NCI-H2107 (cell line): ENCODE data around the gene DHX38.
"Not testable (repeated sequence)": the region's sequence is repeated elsewhere in the genome, so short reads cannot be mapped to it uniquely, and the experiment has no call there.

Source experiments
- DNase-seq: peaks from one replicate; lab custom pipeline; 2025; lab: John Stamatoyannopoulos, UW

The DHX38 gene

DNA sequence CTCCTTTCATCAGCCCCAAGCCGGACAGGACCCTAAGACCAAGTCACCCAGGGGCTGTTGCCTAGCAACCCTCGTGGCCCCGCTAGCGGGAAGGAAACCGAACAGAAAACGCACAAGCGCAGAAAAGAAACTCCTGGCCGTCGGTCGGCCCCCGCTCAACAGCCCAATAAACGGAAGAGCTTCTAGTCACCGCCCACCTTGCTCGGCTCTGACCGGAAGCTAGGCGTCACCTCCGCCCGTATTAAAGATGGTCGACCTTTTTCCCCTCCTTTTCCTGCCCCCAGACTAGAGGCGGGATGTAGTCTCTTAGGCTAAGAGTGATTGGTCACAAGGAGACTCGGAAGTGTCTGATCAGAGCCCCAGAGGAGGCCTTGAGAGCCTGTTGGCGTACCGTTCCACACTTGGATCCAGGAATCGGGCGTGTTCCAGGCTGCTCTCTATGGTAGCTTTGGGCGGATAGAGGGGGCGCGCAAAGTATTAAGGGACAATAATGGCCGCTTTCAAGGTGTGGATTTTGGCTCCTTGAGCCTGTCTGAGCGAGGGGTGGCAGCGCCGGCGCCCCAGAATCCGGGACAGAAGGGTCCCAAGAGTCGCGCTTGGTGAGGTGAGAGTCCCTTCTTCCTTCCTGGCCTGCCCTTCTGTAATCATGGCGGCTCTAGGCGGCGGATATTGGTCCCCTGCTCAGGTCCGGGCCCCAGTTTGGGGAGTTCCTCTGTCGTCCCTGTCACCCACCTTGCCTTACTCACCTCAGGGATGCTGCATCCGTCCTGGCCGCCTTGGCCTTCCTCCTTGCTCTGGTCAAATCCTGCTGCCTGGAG lies at the start of gene DHX38, which contains the start of gene TXNL4B:
Gene DHX38, plus strand, starts transcription at position 400 of the 818 bp plus-strand sequence. CDS start 2,311 bp downstream, outside the sequence.
Gene TXNL4B, minus strand, starts transcription at position 173 of the 818 bp plus-strand sequence. CDS start 2,871 bp downstream, outside the sequence.
- peak; percentile 90 for DNase-seq

DNA sequence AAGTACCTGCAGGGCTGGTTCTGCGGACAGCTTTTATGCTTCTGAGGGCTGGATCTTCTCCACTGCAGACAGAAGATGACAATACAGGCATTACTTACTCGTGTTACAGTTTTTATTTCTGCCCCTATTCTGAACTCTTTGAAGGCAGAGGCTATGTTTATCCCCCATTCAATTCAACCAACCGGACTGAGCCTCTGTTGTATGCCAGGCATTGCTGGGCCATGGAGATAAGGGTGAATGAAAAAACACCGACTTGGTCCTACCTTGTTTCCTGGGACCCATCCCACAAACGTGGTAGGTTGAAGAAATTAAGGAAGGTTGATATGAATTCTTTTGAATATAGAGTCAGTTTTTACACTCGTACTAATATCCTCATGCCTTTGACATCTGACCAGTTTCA lies 49.4 kb upstream of the DHX38 start:
- DNase-seq, result no peak

DNA sequence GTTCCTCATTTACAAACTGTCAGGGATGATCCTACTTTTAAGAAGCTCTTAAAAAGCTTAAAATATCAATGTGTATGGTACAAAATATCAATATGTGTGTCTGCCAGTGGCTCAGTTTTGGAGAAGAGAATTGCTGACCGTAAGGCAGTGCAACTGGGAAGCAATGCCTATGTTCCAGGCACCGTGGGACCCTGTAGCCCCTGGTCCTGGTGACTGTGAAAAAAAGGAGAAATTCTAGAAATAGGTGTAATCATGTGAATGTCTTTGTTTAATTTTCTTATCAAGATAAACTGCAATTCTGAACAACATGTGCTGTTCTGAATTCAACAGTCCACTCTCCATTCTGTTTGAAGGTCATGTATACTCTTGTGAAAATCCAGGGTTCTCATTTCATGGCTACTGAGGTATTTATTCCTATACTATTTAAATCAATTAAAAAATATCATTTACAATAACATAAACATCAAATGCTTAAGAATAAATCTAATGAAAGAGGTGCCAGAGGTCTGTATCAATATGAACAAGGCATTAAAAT lies 48.8 kb upstream of the DHX38 start:
- no peak for DNase-seq

DNA sequence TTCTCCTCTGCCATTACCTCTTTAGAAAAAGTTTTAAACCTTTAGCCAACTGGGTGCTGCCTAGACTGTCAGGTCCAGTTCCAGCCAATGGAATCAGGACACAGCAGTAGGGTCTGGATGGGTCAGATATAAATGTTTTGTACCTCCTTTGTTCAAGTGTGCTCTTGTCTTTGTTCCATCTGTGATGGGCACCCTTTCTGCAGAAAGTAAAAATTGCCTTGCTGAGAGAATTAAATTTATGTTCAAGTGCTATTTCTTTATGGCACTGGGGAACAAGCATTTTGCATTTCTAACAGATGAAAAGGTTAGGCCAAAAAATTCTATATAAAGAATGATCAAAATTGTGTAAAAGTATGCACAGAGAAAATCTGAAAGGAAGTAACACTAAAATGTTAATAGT lies 44.5 kb upstream of the DHX38 start:
- no peak for DNase-seq

DNA sequence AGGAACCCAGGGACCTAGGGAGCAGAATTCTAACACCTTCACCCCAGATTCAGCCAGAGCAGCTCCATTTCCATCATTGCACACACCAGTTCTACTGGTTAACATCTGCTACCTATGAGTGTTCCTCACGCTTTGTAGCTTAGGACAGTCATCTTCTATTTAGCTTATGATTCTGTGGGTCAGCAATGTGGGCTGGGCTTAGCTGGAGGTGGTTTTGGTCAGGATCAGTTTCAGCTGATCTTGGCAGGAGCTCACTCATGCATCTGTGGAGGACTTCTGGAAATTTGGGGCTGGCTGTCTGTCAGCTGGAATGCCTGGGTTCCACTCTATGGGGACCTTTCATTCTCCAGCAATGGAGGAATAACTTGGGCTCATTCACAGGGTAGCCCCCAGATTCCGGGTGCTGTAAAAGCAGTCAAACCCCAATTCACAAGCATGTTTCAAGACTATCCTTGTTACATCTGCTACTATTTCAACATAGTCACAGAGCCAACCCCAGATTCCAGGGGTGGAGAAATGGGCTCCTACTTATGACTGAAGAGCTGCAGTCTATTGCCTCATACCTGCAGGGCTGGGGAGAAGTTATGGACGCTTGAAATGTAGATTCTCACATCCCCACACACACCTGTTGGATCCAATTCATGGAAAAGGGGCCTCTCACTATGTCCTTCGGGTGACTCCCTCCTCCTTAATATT lies 42.7 kb upstream of the DHX38 start:
- DNase-seq, result no peak

DNA sequence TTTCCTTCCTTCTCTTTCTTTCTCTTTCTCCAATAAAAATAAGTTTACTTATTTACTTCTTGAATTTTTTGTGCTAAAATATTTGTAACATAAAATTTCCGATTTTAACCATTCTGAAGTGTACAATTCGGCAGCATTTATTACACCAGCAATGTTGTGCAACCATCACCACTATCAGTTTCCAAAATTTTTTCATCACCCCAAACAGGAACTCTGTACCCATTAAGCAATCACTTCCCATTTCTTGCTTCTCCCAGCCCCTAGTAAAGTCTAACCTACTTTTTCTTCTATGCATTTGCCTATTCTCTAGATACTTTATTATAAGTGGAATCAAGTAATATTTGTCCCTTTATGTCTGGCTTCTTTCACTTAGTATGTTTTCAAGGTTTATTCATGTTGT lies 41.8 kb upstream of the DHX38 start:
- no peak for DNase-seq

DNA sequence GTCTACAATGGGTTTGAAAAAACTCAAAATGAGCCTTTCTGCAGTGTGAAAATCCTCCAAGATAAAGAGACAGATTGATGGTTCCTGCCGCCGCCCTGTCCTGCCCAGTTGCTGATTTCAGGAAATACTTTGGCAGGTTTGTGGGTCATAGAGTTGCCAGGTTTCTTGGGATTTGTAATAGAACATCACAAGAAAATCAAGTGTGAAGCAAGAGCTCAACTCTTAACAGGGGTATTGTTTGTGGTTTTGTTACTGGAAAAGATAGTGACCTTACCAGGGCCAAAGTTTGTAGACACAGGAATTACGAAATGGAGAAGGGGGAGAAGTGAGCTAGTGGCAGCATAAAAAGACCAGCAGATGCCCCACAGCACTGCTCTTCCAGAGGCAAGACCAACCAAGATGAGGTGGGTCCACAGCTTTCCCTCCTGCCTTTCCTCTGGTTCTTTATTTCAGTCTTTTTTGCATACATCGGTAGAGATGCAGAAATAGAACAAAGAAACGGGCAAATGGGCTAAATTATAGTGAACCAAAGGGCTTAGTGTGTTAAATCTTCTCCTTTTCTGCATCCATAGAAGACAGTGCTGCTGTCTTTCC lies 39.3 kb upstream of the DHX38 start, which contains the start of gene HP:
Gene HP, plus strand, starts transcription at position 252 of the 594 bp plus-strand sequence. Its CDS starts 148 bp downstream, at position 400.
- not testable (repeated sequence) for DNase-seq

DNA sequence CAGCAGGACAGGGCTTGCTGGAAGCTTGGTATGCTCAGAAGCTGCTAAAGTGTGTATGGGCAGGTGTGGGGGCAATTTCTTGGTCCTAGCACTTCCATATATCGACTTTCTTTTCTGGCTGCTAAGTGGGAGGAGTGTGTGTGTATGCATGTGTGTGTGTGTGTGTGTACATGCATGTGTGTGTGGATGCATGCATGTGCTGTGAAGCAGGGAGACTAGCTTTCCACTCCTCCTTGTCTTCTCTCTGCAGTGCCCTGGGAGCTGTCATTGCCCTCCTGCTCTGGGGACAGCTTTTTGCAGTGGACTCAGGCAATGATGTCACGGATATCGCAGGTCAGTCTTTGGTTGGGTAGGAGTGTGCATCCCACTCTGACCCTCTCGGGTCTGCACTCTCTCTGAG lies 37.7 kb upstream of the DHX38 start:
- no peak for DNase-seq

DNA sequence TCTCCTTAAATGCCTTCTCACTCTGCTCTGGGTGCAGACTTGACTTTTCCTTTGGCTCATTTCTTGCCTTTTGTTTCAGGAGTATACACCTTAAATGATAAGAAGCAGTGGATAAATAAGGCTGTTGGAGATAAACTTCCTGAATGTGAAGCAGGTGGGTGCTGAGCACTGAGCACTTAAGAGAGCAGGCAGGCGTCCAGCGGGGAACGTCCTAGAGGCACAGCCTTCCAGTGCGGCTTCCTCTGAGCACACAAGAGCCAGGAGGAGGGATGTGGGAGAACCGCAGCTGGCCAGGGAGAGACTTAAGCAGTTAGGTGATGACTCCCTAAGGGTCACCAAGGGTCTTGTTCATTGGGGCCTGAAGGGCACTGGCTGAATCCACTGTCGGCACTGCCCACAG lies 36.3 kb upstream of the DHX38 start:
- DNase-seq, result not testable (repeated sequence)

DNA sequence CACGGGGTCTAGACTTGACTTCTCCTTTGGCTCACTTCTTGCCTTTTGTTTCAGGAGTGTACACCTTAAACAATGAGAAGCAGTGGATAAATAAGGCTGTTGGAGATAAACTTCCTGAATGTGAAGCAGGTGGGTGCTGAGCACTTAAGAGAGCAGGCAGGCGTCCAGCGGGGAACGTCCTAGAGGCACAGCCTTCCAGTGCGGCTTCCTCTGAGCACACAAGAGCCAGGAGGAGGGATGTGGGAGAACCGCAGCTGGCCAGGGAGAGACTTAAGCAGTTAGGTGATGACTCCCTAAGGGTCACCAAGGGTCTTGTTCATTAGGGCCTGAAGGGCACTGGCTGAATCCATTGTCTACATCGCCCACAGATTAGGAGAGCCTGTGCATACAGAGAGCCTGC lies 34.6 kb upstream of the DHX38 start:
- DNase-seq, result not testable (repeated sequence)

DNA sequence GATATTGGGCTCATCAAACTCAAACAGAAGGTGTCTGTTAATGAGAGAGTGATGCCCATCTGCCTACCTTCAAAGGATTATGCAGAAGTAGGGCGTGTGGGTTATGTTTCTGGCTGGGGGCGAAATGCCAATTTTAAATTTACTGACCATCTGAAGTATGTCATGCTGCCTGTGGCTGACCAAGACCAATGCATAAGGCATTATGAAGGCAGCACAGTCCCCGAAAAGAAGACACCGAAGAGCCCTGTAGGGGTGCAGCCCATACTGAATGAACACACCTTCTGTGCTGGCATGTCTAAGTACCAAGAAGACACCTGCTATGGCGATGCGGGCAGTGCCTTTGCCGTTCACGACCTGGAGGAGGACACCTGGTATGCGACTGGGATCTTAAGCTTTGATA lies 33.2 kb upstream of the DHX38 start:
- DNase-seq, result no peak

DNA sequence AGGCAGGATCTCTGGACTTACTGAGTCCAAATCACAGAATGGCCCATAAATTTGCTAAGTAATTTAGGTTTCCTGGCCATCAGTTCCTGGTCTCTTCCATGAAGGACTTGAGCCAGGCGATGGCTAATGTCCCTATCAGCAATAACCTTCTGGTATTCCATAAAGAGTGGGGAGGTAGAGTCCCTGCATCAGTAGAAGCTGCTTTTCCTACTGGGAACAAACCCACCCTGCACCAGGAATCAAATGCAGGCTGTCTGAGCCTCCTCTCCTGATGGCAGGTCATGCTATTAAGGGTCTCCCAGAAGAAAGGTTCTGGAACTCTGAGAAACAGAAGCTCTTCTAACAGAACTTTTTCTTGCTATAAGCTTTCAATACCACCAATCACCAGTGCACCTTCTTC lies 32.1 kb upstream of the DHX38 start:
- no peak for DNase-seq

DNA sequence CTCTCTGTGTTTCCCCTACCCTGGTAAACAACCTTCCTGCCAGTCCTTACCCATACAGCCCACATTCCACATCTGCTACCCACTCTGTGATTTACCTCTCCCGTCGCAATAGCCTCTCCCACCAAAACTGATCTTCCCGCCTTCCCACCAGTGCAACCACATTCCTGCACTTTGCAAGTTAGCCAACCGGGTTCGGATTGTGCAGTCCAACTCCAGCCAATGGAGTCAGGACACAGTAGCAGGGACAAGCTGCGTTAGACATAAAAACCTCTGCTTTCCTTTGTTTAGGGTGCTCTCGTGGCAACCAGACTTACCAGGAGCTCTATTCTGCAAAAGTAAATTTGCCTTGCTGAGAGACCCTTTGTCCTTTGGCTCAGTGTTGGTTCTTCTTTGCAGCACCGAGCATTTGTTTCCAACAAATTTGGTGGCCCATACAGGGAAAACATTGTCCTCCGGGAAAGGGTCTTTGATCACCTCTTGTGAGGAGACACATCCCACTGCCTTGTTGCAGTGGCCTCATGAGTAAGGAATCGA lies 29.2 kb upstream of the DHX38 start:
- no peak for DNase-seq

DNA sequence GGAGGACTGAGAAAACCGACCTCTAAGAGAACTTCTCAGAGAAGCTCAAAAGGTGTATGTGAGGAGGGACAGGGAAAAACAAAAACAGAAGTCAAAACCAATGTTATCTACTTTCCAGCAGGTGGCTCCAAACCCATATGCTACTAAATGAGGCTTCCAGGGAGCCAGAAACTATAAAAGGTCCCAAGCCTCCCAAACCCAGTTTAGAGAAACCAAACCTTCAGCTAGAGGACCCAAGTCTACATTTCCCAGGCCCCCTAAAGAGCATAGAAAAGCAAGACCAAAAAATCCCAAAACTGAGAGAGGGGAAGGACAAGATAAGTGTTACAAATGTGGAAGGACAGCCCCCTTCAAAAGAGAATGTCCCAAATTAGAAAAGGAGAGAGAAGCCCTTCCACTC lies 26.9 kb upstream of the DHX38 start:
- DNase-seq, result no peak

DNA sequence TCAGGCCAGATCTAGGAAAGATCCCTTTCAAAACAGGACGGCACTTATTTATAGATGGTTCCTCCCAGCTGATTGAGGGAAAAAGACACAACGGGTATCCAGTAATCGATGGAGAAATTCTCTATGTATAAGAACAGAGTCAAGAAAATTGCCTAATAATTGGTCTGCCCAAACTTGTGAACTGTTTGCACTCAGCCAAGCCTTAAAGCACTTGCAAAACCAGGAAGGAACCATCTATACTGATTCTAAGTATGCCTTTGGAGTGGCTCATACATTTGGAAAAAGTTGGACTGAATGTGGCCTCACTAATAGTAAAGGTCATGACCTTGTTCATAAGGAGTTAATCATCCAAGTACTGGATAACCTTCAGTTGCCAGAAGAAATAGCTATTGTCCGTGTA lies 24.7 kb upstream of the DHX38 start:
- DNase-seq, result no peak

DNA sequence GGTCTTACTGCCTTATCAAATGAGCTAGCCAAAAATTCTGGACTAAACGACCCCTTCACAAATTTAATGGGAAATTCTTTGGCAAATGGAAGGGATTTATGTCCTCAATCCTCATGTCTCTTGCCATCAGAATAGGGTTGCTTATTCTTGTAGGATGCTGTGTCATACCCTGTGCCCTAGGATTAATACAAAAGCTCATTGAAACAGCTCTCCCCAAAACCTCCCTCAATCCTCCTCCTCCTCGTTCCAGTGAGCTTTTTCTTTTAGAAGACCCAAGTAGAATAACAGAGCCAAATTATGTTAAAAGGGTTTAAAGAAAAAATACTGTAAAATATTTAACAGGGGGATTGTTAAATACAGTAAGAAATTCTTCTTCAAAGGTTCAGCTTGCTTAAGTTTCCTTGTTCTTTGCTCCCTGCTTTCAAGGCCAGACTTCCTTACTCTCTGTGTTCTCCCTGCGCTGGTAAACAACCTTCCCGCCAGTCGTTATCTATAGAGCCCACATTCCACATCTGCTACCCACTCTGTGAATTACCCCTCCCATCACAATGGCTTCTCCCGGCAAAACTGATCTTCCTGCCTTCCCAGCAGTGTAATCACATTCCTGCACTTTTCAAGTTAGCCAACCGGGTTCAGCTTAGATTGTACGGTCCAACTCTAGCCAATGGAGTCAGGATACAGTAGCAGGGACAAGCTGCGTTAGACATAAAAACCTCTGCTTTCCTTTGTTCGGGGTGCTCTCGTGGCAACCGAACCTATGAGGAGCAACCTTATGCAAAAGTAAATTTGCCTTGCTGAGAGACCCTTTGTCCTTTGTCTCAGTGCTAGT lies 20.9 kb upstream of the DHX38 start:
- no peak for DNase-seq

DNA sequence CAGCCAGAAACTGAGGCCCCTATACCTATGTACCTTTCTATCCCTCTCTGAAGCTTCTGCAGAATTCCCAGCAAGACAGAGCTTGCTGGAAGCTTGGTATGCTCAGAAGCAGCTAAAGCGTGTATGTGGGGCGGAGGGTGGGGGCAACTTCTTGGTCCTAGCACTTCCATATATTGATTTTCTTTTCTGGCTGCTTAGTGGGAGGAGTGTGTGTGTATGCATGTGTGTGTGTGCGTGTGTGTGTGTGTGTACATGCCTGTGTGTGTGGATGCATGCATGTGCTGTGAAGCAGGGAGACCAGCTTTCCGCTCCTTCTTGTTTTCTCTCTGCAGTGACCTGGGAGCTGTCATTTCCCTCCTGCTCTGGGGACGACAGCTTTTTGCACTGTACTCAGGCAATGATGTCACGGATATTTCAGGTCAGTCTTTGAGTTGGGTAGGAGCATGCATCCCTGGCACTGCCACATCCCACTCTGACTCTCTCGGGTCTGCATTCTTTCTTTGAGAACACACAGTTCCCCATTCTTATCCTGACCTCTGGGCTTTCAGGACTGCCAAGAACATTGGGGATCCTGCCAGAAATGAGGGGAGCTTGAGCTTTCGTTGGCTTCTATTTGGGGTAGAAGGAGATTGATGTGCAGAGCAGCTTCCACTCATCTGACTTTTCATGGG lies 20.0 kb upstream of the DHX38 start:
- DNase-seq, result no peak

DNA sequence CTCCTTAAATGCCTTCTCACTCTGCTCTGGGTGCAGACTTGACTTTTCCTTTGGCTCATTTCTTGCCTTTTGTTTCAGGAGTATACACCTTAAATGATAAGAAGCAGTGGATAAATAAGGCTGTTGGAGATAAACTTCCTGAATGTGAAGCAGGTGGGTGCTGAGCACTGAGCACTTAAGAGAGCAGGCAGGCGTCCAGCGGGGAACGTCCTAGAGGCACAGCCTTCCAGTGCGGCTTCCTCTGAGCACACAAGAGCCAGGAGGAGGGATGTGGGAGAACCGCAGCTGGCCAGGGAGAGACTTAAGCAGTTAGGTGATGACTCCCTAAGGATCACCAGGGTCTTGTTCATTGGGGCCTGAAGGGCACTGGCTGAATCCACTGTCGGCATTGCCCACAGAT lies 18.6 kb upstream of the DHX38 start:
- DNase-seq, result not testable (repeated sequence)

DNA sequence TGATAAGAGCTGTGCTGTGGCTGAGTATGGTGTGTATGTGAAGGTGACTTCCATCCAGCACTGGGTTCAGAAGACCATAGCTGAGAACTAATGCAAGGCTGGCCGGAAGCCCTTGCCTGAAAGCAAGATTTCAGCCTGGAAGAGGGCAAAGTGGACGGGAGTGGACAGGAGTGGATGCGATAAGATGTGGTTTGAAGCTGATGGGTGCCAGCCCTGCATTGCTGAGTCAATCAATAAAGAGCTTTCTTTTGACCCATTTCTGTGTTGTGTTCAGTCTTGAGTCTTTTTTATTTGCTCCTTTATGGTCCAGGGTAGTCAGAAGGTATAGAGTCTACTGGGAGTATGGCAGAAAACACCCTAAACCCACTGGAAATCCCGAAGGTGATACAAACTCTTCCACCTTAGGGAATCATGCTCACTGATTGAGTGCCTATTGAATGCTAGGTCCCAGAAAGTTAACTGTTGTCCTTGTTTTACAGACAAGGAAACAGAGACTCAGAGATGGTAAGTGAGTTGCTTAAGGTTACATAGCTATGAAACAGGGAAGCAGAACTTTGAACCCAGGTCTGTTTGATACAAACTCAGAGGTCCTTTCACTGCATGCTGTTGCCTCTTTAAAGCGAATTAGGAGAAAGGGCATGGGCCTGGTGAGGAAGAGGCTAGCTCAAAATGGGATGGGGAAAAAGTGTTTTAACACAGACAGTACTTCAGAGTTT lies 16.5 kb upstream of the DHX38 start:
- not testable (repeated sequence) for DNase-seq

DNA sequence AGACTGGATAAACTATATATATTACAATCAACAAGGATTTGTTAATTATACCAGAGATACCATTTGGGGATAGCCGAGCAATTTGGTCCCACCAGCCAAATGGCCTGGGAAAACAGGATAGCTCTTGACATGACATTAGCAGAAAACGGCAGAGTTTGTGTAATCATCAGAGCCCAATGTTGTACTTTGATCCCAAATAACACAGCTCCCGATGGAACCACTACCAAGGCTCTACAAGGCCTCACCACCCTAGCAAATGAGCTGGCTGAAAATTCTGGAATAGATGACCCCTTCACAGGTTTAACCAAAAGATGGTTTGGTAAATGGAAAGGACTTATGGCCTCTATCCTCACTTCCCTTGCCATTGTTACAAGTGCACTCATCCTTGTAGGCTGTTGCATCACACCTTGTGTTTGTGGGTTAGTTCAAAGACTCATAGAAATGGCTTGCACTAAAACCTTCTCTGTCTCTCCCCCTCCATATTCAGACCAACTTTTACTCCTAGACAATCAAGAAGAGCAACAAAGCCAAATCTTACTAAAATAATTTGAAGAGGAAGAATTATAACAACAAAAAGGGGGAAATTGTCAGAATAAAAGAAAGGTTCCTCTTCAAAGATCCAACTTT lies 9.8 kb upstream of the DHX38 start:
- no peak for DNase-seq
